ENCODE measurements around the gene BRINP3. TPM values are rescaled to one million over a fixed set of nuclear protein-coding genes. Genes with fewer than 3 reads are reported as not detected.
A peak's percentile ranks its signal among the peaks of the same experiment; 100 is the strongest.

The BRINP3 gene
- total RNA-seq, 1 experiment from 2014 or later = not detected

DNA sequence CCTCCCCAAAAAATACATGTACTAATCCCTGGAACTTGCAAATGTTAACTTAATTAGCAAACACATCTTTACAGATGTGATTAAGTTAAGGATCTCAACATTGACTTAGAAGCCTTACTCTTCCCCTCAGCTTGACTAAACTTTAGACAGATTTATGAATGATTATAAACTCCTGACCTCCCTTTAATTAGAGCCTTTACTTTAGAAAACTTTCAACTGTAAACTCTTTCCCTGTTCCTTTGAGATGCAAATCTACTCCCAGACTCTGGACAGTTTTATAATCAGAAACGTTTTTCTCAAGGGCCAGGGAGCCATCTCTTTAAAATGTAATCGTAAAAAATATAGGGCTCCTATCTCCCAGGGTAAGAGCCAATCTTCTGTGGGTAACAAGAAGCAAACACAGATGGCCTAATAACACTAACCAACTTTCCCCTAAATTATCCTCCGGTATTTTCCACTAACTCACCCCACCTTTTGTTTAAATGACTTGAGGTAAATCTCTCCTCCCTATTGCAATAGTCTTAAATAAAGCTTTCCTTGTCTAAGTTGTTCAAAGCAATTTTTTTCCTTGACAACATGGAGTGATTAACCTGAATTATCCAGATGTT is 284.1 kb downstream of the BRINP3 start:
- no peak for DNase-seq (ENCODE audit: low read depth)

DNA sequence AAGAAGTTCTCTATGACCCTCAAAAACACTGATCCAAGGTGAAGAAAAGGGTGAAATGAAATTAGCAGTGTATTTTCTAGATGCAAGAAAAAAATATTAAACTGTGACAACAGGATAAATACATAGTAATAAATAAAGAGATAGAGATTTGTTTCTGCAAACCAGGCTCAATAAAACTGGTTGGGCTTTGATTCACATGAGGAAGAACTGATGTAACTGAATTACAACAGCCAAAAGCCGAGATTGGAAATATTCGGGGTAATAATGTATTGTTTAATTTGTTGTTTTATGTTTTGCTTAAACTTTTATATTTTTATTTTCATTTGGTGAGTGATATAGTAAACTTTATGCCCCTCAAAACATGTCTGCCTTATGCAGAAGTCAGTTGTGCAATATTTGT is 285.0 kb downstream of the BRINP3 start:
- DNase-seq (ENCODE audit: low read depth) = no peak

DNA sequence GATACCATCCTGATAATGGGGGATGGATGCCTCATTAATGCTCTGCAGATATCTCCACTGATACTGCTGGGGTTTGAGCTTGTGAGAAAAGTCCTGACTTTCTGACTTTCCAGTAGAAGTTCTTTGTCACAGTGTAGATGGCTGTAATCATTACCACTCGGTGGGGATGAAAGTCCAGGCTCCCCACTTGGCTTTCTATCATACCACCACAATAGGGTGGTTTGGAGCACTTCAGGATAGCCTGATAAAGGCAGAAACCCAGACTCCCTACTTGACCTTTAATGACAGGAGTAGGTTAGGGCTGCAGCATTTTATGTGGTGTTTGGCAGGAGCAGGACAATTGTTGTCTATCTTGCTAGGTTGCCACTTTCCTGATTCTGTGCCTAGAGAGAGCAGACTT is 294.1 kb downstream of the BRINP3 start:
- no peak for DNase-seq (ENCODE audit: low read depth)

DNA sequence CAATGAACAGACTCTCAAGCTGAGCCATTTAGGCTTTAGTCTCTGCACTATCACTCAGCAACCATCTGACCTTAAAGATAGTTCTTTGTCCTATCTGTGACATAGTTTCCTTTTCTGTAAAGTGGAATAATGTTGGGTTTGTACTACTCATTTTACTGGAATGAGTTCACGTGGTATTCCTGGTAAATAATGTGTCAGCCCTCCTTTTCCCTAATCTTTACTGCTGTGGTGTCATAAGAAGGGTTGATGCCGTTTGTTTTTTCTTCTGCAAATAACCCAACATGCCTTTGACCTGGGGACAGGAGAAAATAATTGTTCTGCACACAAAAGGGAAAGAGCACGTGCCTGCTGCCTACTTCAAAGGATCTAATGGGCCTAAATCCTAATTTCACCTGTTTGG is 297.8 kb downstream of the BRINP3 start:
- DNase-seq (ENCODE audit: low read depth) = peak; percentile 61

DNA sequence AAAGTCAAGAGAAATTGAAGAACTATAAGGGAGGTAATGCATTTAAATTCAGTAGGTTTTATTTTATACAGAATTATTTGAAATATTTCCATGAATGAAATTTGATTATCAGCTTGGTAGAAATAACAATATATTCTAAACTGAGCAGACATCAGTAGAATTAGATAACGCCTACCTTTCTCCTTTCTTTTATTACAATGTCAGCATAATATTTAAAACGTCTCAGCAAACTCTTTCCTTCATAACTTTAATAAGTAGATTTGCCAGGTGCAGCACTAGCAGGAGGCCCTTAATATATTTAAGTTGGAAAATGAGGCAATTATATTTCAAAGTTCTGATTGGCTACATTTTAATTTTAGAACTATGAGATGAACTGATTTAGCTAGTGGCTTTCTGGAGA is 298.8 kb downstream of the BRINP3 start:
- no peak for DNase-seq (ENCODE audit: low read depth)

DNA sequence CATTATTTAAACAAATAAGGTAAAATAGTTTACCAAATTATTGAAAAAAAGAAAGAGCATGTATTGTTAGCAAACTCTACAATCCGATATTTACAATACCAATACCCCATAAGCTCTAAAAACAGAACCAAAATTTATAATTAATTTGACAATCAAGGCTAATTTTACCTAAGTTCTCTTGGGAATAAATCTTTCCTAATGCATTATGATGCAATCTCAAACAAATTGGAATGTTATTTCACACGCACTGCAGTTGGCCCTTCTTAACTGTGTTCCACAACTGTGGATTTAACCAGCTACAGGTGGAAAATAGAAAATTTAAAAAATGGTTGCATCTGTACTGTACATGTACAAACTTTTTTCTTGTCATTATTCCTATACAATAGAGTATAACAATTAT is 300.1 kb downstream of the BRINP3 start:
- DNase-seq (ENCODE audit: low read depth) = no peak

DNA sequence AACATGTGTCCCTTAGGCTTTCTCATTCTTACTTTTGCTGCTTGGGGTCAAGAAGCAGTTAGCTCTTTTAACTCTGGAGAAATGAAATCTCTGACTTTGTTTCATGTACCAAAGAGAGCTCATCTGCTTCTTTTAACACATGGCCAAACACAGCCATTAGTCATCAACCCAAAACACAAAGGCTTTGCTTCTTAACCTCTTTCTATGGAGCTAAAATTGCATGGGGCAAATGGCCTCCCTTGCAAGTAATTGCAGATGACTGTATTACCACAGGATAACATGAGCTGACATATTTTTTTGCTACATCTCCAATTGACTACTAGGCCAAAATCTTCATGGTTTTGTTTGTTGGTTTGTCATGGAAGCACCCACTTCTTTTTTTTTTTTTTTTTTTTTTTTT is 300.9 kb downstream of the BRINP3 start:
- DNase-seq (ENCODE audit: low read depth) = peak; percentile 87

DNA sequence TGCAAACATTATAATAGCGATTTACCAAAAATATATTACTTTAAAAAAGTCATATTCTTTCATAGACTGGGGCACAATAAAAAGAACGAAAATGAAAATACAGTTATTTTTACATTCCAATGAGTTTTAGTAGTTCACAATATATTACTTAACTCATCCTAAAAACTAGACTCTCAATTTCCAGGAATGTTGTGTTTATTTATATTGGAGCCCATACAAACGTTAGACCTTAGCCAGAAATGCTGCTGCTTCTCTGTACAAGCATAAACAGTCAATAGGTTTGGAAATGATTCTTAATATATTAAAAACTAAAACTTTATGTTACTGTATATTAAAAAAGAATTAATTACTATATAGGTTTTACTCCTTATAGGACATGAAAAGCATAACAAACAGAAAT is 302.3 kb downstream of the BRINP3 start:
- peak; percentile 22 for DNase-seq (ENCODE audit: low read depth)

DNA sequence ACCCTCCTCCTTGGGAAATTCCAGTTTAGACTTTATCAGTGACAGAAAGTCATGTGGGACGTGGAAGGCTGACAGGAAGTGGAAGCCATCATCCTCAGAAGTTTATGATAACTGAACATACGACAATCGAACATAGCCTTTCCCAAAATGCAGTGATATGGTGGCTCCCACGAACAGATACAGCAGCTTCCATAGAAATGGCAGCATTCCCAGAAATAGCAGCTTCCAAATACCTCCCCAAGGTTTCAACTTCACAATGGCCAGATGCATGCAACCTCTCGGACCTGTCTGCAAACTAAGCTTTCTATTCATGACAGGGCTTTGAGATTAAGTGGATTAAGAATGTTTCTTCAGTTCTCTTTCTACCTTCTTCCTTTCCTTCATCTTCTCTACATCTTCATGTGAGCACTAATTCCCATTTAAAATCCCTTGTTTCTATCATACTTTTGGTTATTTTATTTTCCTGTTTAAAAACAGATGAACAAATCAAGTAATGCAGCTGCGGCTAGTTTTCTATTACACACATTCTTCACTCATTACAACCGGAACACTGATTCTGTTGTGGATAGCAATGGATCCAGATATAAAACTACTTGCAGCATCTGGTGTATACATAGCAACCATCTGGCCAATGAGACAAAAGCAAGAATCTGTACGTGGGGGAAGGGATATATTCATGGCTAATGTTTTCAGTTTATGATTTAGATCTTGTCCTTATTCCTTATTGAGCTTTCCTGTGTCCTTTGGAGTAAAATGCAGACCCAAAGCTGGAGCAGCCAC is 304.8 kb downstream of the BRINP3 start:
- DNase-seq (ENCODE audit: low read depth) = peak; percentile 88

DNA sequence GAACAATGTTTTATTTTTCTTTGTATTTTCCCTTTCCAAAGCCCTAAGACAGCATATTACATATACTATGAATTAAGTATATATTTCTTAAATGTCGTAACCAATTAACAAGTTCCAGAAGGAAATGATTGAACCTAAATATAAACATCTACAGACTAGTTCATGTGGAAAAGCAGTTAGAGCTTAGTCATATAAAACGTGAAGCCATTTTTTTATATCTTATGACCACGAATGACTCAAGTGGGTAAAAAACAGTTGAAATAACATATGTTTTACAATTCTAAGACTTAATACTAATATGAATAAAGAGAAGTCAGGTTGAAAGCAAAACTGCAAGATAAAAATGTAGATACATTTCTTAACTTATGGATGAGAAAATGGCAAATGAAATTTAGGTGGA is 307.3 kb downstream of the BRINP3 start:
- DNase-seq (ENCODE audit: low read depth) = peak; percentile 80

DNA sequence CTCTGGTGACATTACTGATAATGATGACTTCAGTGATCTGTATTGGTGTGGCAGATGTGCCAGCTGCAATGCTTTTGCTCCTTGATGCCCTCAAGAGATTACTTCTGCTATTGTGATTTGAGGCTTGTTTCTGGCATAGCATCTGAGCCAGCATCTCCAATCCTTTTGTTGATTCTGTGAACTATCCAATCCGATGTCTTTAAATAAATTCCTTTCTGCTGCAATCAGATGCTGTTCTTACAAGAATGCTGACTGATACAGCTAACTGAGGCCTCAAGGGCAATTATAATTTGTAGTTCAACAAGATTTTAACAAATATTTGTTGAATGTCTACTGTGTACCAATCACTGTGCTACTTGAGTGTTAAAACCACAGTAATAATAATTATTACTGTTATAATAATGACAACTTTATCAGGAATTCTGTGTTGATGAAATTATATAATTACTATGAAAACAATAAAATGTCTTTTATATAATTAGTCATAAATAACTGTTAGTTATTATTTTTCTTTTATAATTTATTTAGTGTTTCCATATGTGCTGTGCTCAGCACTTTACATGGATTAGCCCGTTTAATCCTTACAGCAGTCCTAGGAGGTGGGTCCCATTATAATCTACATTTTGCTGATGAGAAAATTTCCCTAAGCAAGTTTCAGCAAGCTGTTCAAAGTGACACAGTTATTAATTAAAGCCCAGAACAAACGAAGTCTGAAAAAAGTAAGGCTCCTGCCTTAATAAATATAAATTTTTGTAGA is 308.2 kb downstream of the BRINP3 start:
- DNase-seq (ENCODE audit: low read depth) = peak; percentile 84

DNA sequence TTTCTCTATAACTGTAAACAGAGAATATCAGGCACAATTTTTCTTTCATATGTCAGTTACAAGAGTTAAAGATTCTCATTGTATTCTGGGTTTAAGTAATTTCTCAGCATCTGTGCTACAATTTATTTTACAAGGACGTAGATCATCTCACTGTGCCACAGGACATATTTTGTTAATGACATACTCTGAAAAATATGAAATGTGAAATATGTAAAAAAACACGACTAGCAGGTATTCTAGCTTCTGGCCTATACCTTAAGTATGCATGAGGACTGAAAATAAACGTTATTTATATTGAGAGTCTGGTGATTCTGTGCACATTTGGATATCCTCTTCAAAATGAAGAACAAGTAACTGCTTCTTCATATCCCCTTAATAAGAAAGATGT is 308.8 kb downstream of the BRINP3 start:
- DNase-seq (ENCODE audit: low read depth) = peak; percentile 22

DNA sequence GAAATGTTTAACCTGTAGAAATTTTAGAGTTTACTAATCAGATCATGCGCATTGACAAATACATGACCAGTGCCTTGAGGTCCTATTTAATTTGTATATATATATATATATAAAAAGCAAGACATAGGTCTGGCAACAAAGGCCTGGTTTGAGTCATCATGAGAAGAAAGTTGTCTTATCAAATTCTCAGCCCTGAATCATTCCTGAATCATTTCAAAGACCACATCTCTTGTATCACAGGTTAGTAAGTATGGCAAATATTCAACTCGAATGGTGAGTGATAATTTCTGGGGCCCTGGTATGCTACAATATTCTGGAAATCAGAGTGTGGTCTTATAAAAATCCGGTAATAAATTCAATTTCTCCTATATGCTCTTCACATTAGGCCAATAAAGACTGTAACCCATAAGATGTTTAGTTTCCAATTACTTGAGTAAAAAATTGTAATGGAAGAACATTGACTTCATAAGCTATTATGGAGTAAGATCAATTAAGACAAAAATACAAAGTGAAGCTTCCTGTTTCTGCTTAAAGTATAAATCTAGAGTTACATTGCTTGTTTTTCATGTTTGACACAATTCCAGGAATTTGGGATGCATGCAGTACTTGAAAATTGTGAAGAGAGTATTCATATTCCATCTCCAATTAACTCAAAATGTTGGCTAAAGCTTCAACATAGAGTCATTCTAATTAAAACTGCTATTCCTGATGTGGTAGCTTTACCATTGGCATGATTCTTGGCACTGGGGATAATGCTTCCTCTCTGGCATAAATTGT is 309.4 kb downstream of the BRINP3 start:
- peak; percentile 87 for DNase-seq (ENCODE audit: low read depth)

DNA sequence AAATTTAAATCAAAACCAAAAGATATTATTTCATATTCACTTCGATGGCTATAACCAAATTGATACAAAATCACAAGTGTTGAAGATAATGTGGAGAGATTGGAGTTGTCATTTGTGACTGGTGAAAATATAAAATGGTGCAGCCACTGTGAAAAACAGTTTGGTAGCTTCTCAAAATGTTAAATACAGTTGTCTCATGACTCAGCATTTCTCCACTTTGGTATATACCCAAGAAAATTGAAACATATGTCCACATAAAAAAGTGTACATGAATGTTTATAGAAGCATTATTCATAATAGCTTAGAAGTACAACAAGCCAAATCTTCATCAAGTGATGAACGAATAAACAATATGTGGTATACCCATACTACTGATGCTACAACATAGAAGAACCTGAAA is 318.5 kb downstream of the BRINP3 start:
- no peak for DNase-seq (ENCODE audit: low read depth)

DNA sequence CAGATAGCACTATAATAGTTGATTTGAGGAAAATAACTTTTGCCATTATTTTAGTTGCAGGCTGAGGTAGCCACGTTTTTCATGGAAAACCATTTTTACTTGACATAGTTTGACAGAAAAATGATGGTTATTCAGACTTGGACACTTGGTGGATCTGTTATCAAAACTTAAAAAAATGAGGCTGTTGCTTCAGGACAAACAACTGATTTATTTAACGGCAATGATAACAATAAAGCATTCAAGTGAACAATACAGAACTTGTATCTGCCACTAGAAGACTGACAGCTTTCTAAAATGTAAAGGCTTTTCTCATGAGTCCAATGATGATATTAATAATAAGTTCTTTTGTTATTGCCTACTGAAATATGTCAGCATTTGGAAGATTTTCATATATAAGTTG is 322.9 kb downstream of the BRINP3 start:
- DNase-seq (ENCODE audit: low read depth) = no peak

DNA sequence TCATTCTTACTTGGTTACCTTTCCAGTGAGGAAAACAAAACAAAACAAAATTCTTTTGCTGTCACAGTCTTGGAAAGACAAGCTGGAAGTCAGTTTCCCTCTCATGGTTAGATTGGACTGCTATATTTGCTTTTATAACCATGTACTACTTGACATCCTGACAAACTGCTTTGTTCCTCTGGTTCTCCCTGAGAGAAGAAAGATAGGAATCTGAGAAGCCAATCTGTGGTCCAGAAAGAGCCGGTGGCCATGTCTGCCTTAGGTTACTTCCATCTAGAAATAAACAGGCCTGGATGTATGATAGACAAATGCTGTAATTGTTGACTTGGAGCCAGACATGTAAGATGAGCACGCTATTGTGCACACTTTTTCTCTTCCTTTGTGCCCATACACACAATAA is 330.0 kb downstream of the BRINP3 start:
- no peak for DNase-seq (ENCODE audit: low read depth)

DNA sequence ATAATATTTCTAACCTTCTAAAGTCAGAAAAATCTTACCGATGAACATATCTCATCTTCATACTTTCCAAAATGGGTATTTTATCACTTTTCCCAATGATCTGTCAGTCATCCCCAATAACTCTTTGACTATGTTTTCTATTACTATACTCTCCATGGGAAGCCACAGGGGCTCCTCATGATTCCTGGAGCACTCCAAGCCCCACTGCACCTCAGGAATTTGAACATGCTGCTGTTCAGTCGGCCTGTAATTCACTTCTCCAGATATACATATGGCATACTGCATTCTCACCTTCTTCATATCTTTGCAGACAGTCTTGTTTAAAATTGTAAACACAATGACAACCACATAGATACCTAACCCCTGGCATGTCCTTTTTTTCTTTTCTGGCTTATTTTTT is 333.0 kb downstream of the BRINP3 start:
- no peak for DNase-seq (ENCODE audit: low read depth)

DNA sequence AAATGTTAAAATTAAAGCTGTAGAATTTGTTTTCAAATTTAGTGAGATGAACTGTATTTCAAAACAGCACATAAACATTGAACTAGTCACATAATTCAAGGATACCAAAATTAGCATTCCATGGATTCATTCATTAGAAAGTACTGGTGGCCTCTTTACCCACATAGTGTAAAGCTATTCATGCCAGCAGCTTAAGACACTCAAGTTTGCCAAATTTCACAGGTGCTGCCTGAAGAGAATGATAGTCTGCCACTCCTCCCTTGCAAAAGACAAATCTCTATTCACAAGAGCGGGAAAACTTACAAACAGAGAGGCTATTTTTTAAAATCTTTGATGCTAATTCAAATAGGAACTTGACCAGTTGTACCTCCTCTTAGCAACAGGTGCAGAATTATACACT is 337.0 kb downstream of the BRINP3 start:
- no peak for DNase-seq (ENCODE audit: low read depth)

DNA sequence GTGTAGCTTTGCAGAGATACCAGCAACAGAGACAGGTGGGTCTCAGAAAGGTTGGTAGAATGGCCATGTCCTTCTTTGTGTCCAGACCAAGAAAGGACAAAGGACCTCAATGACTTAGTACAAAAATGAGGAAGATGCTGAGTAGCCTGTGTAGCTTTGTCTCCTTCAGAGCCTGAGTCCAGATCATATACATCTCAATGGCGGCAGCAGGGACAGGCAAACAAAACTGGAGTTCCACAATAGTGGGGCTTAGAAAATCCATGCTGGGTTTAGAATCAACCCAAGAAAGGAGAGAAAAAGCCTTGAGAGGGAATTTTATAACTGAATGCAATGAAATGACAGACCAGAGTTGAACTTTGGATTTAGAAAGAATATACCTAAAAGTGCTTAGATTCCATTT is 339.0 kb downstream of the BRINP3 start:
- no peak for DNase-seq (ENCODE audit: low read depth)

DNA sequence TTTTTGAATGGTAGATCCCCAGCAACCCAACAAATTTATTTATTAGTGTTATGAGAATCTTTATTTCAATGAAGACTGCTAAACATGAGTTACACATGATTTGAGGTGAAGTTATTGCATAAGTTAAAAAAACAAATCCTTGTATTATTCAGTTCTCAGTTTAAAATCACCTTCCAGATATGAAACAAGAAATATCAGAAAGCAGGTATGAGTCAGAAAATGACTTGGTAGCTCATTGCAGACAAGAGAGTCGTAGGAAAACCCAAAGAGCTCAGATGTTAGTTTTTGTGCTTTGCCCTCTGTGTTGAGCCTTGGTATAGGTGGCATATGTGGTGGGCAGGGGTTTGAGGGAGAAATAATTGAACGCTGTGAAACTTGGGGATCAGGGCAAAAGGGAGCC is 339.4 kb downstream of the BRINP3 start:
- no peak for DNase-seq (ENCODE audit: low read depth)

DNA sequence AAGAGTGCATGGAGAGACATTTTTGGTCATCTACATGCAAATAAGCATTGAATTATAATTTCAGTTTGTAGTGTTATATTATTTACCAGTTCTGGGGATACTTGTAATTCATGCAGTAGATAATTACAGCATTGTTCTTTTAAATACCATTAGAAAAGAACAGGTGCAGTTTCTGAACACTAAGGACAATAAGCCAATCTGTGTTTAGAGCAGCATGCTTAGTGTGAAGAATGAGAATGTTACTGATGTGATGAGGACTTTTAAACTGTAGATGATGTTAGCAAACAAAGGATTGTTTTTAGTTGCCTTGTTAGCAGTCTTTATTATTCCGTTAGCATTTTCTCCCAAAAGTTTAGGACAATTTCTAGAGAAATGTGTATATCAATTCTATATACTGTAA is 348.3 kb downstream of the BRINP3 start:
- DNase-seq (ENCODE audit: low read depth) = no peak

DNA sequence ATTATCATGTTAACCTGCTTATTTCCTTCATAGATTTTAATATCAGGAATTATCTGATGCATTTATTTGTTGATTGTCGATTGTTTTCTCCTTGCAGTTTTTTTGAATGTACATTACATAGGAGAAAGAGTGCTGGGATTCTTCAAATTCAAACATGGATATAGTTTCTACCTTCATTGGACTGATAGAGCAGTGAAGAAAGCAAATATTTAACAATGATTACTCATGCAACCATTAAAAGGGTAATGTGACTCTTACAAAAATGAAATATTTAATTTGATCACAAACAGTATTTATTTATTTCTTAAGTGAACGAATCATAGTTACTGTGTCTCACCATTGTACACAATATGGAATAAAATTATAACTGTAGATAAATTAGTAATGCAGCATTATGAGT is 350.9 kb downstream of the BRINP3 start:
- no peak for DNase-seq (ENCODE audit: low read depth)
